ENCODE results near the gene CLUH.

- TF ChIP-seq CTCF (conservative IDR thresholded peaks at IDR 0.05; ENCODE audit: low read length) (no peak), EZH2phosphoT487 (IDR thresholded peaks at IDR 0.05; ENCODE audit: borderline replicate concordance) (no peak)
These were observed 30.6 kb downstream of the CLUH start for GRCh38 chr17:2680961-2681360.
